GM12865 (cell line): ENCODE results near the gene PRIMPOL.
"Not testable (repeated sequence)": the region's sequence is repeated elsewhere in the genome, so short reads cannot be mapped to it uniquely, and the experiment has no call there.

Experiments
- DNase-seq: peaks from one replicate; pipeline ENCODE4 v3.0.0; 2010; ENCODE audit warnings: low read depth
- H3K4me3 ChIP-seq: 2 replicates; pipeline ENCODE4 v1.5.1; 2011; ENCODE audit warnings: mild to moderate bottlenecking, low read depth, low read length, control low read depth
- CTCF ChIP-seq: IDR thresholded peaks from 2 replicates; pipeline ENCODE4 v1.5.1; 2011; ENCODE audit warnings: low read length, control low read depth, low read depth, inconsistent platforms; ENCODE audit not compliant: insufficient read depth; ENCODE audit errors: missing control alignments

Gene PRIMPOL

GRCh38 chr4:184649026-184649970 is at the start of gene PRIMPOL, which contains the start of gene CASP3:
TSS of gene PRIMPOL (plus strand) at chr4:184649738. CDS start at chr4:184657141, 7,403 bp downstream.
TSS of gene CASP3 (minus strand) at chr4:184649447. CDS start at chr4:184638453, 10,994 bp downstream.
- DNase-seq: peak; percentile 98
- peak within 1 kb of the TSS; percentile 89 for H3K4me3 ChIP-seq
- peak; percentile 12 for TF ChIP-seq CTCF

GRCh38 chr4:184600982-184601381 is 48.6 kb upstream of the PRIMPOL start:
- not testable (repeated sequence) for H3K4me3 ChIP-seq, DNase-seq

- DNase-seq, H3K4me3 ChIP-seq: not testable (repeated sequence)
These were observed 46.7 kb upstream of the PRIMPOL start for GRCh38 chr4:184602857-184603256.

GRCh38 chr4:184607429-184607828 is 42.1 kb upstream of the PRIMPOL start:
- not testable (repeated sequence) for DNase-seq, H3K4me3 ChIP-seq

GRCh38 chr4:184612074-184612473 is 37.5 kb upstream of the PRIMPOL start:
- TF ChIP-seq CTCF: no peak
- DNase-seq: no peak
- no peak overlapping the region for H3K4me3 ChIP-seq

GRCh38 chr4:184613405-184613804 is 36.1 kb upstream of the PRIMPOL start:
- DNase-seq: no peak
- H3K4me3 ChIP-seq: no peak overlapping the region
- no peak for TF ChIP-seq CTCF

- H3K4me3 ChIP-seq: no peak overlapping the region
- no peak for TF ChIP-seq CTCF
- DNase-seq: no peak
These were observed 35.0 kb upstream of the PRIMPOL start for GRCh38 chr4:184614509-184614908.

- DNase-seq: not testable (repeated sequence)
- H3K4me3 ChIP-seq: peak overlapping the region; percentile 38; the same call in 1 of the 2 replicates
These were observed 33.4 kb upstream of the PRIMPOL start for GRCh38 chr4:184616168-184616567.
